BLaER1 treated with 17β-estradiol and CSF1 and Interleukin-3, amounts not matched to agents 10 nM and 100 nM (cell line): ENCODE measurements around the gene OOSP1.
A peak's percentile ranks its signal among the peaks of the same experiment; 100 is the strongest.
"Not testable (repeated sequence)": the region's sequence is repeated elsewhere in the genome, so short reads cannot be mapped to it uniquely, and the experiment has no call there.

Experiments
- H3K27ac ChIP-seq, 11 experiments: shearing (Covaris generic); formaldehyde crosslinking; 2 replicates each; pipeline ENCODE4 v1.8.1; 2022
- H3K27me3 ChIP-seq, 11 experiments: shearing (Covaris generic); formaldehyde crosslinking; 2 replicates each; pipeline ENCODE4 v1.8.1; 2022
- H3K36me3 ChIP-seq, 11 experiments: shearing (Covaris generic); formaldehyde crosslinking; 2 replicates each; pipeline ENCODE4 v1.8.1; 2022
- H3K4me1 ChIP-seq, 10 experiments: shearing (Covaris generic); formaldehyde crosslinking; 2 replicates each; pipeline ENCODE4 v1.8.1; 2022
- H3K4me2 ChIP-seq, 11 experiments: shearing (Covaris generic); formaldehyde crosslinking; 2 replicates each; pipeline ENCODE4 v1.8.1; 2022
- H3K4me3 ChIP-seq, 10 experiments: shearing (Covaris generic); formaldehyde crosslinking; 2 replicates each; pipeline ENCODE4 v1.8.1; 2022
- H3K9ac ChIP-seq, 11 experiments: shearing (Covaris generic); formaldehyde crosslinking; 2 replicates each; pipeline ENCODE4 v1.8.1; 2022
- H3K9me3 ChIP-seq, 11 experiments: shearing (Covaris generic); formaldehyde crosslinking; replicated peaks in 1 of 11; 2 replicates each; pipeline ENCODE4 v1.8.1; 2022
- H4K20me1 ChIP-seq, 11 experiments: shearing (Covaris generic); formaldehyde crosslinking; 2 replicates each; pipeline ENCODE4 v1.8.1; 2022
- Cebpa-rat ChIP-seq, 11 experiments: shearing (Covaris generic); IDR thresholded peaks; 2 replicates each; pipeline ENCODE4 v1.8.1; 2022

The OOSP1 gene, protein sequence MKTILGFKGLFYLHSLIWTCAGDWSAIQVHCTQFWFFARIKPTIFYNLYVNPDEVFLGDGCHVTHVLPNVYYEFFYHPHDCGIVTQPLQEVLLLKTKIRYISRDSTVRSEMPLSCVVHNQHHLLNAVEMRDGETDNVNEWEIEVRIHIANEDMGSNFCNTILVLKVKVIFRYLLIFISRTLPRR

DNA sequence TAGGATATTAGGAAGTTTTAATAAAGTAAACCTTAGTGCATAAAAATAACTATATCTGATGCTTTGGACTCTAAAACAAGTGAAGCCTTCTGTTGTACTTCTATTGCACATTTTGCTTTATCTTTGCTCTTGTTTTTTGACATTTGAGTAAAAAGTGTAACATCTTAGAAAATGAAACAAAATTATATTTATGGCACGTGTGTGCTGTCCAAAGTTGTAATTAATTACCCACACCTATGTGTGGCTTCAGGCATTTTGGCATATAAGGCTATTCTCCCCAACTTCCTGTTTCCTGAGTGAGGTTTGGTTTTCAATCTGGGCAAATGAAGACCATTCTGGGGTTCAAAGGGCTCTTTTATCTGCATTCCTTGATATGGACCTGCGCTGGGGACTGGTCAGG lies at the start of gene OOSP1:
OOSP1 (plus strand) TSS at position 301 of the 400 bp plus-strand sequence; CDS start at position 324, 23 bp downstream.
- no peak for TF ChIP-seq Cebpa-rat (IDR thresholded peaks at IDR 0.05)
- 0 out of 20 replicates have a peak, but pooled peaks cover 0 to 6% (median 0%) of the 10 kb centered on the region in 10 experiments for H3K4me1 ChIP-seq
- no peak within 1 kb of the TSS for H3K27ac ChIP-seq
- H3K4me3 ChIP-seq, result no peak within 1 kb of the TSS
- H3K27me3 ChIP-seq, result no peaks in the 10 kb centered on the region
- H3K4me2 ChIP-seq, result no peak within 1 kb of the TSS; a peak in 1 of 22 replicates
- no peak within 1 kb of the TSS for H3K9ac ChIP-seq
- H3K9me3 ChIP-seq, result no peaks in the 10 kb centered on the region; a peak in 1 of 22 replicates
- H4K20me1 ChIP-seq, result no peaks in the 10 kb centered on the region
- H3K36me3 ChIP-seq, result no peaks in the 10 kb centered on the region

DNA sequence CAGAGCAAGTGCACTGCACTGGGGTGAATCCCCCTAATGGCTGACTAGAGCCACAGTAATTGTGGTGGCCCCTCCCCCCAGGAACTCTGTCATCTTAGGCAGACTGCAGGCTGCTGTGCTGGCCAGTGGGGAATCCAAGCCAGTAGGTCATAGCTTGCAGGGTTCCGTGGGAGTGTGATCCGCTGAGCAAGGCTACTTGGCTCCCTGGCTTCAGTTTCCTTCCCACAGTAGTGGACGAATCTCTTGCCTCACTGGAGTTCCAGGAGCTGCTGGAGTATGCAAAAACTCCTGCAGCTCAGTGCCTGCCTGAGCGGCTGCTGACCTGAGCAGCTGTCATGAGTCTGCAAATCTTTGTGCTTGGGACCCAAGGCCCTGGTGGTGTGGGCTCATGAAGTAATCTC lies 46.5 kb upstream of the OOSP1 start:
- H3K4me1 ChIP-seq, result peaks cover 0 to 6% (median 0%) of the 10 kb centered on the region in 10 experiments; a peak in 2 of 20 replicates
- no peak overlapping the region for H3K4me3 ChIP-seq
- H3K4me2 ChIP-seq, result peak overlapping the region in 1 of 11 experiments; percentile 11; a peak in 1 of 22 replicates
- H3K36me3 ChIP-seq, result no peaks in the 10 kb centered on the region
- H3K27ac ChIP-seq, result no peak overlapping the region
- H3K9ac ChIP-seq, result no peak overlapping the region
- TF ChIP-seq Cebpa-rat (IDR thresholded peaks at IDR 0.05), result no peak
- H3K27me3 ChIP-seq, result no peaks in the 10 kb centered on the region
- H3K9me3 ChIP-seq, result peaks cover 31 to 49% (median 39%) of the 10 kb centered on the region in 11 experiments
- H4K20me1 ChIP-seq, result no peaks in the 10 kb centered on the region

DNA sequence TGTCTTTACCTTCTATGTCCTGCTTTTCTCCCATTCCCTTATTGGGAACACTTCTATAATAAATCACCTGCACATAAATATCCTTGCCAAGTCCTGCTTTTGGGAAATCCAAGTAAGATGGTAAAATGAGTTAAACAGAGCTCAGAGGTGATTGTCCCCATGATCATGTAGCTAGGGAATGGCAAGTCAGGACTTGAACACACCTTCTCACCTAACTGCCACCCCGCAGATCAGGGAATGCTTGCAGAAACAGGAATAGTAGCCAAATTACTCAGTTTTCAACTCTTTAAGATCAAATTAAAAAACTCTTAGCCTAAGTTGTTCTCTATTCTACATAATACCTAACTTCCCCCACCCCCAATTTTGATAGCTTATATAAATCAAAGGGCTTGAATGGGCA lies 43.6 kb upstream of the OOSP1 start:
- peaks cover 12 to 44% (median 20%) of the 10 kb centered on the region in 11 experiments for H3K9me3 ChIP-seq
- H3K4me1 ChIP-seq, result peaks cover 0 to 6% (median 0%) of the 10 kb centered on the region in 10 experiments; a peak in 3 of 20 replicates
- no peak overlapping the region for H3K4me3 ChIP-seq
- H3K27me3 ChIP-seq, result no peaks in the 10 kb centered on the region
- H3K27ac ChIP-seq, result no peak overlapping the region
- no peak for TF ChIP-seq Cebpa-rat (IDR thresholded peaks at IDR 0.05)
- no peak overlapping the region for H3K9ac ChIP-seq
- H4K20me1 ChIP-seq, result no peaks in the 10 kb centered on the region
- no peak overlapping the region for H3K4me2 ChIP-seq
- H3K36me3 ChIP-seq, result 0 out of 22 replicates have a peak, but pooled peaks cover 0 to 4% (median 0%) of the 10 kb centered on the region in 11 experiments

DNA sequence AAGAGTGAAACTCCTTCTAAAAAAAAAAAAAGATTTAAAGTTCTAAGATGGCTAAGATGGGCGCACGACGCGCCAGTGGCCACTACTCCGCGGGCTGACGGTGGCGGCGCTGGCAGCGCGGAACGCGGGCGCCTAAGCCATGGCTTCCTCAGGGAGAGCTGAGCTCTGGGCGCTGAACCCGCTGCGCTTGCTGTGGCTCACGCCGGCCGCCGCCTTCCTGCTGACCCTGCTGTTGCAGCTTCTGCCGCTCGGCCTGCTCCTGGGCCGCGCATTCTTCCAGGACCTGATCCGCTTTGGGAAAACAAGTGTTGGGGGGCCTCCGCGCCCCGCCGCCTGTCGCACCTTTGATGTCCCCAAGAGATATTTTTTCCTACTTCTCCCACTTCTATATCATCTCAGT lies 40.2 kb upstream of the OOSP1 start:
- 0 out of 22 replicates have a peak, but pooled peaks cover 0 to 4% (median 0%) of the 10 kb centered on the region in 11 experiments for H3K36me3 ChIP-seq
- H3K9ac ChIP-seq, result no peak overlapping the region
- H3K4me1 ChIP-seq, result peaks cover 0 to 21% (median 3%) of the 10 kb centered on the region in 10 experiments; a peak in 9 of 20 replicates
- no peaks in the 10 kb centered on the region for H4K20me1 ChIP-seq
- no peak overlapping the region for H3K4me2 ChIP-seq
- H3K27ac ChIP-seq, result no peak overlapping the region
- peaks cover 0 to 24% (median 9%) of the 10 kb centered on the region in 11 experiments; a peak in 14 of 22 replicates for H3K9me3 ChIP-seq
- no peak overlapping the region for H3K4me3 ChIP-seq
- no peak for TF ChIP-seq Cebpa-rat (IDR thresholded peaks at IDR 0.05)
- no peaks in the 10 kb centered on the region for H3K27me3 ChIP-seq

DNA sequence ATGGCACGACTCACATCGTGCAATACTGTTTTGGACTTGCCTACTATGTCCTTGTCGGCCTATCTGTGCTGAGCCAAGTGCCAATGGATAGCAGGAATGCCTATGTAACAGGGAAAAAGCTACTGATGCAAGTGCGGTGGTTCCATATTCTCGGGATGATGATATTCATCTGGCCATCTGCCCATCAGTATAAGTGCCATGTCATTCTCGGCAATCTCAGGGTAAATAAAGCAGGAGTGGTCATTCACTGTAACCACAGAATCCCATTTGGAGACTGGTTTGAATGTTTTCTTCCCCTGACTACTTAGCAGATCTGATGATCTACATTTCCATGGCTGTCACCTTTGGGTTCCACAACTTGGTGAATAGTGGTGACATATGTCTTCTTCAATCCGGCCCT lies 39.6 kb upstream of the OOSP1 start:
- no peak for TF ChIP-seq Cebpa-rat (IDR thresholded peaks at IDR 0.05)
- peaks cover 0 to 24% (median 9%) of the 10 kb centered on the region in 11 experiments; a peak in 14 of 22 replicates for H3K9me3 ChIP-seq
- no peak overlapping the region for H3K4me2 ChIP-seq
- peaks cover 0 to 21% (median 3%) of the 10 kb centered on the region in 10 experiments; a peak in 9 of 20 replicates for H3K4me1 ChIP-seq
- no peak overlapping the region for H3K9ac ChIP-seq
- H3K27ac ChIP-seq, result no peak overlapping the region
- no peaks in the 10 kb centered on the region for H4K20me1 ChIP-seq
- 0 out of 22 replicates have a peak, but pooled peaks cover 0 to 4% (median 0%) of the 10 kb centered on the region in 11 experiments for H3K36me3 ChIP-seq
- no peaks in the 10 kb centered on the region for H3K27me3 ChIP-seq
- H3K4me3 ChIP-seq, result no peak overlapping the region

DNA sequence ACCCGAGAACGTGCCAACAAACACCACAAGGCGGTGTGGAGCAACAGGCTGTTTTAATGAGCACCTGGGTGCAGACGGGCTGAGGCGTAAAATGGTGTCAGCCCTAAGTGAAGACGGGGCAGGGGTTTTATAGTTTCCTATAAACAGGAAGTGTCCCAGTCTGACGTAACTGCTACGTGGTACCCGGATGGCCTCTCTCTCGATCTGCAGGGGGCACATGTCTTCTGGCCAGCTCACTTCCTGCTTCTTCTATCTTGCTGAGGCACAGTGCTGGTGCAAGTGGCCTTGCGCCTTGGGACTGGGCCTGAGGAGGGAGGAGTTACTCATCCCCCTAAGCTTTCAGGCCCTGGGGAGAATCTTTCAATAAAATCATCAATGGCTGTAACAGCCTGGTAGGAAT lies 38.7 kb upstream of the OOSP1 start:
- Histone ChIP-seq H3K27ac (no peak overlapping the region), H3K36me3 (0 out of 22 replicates have a peak, but pooled peaks cover 0 to 4% (median 0%) of the 10 kb centered on the region in 11 experiments), H3K4me3 (no peak overlapping the region), H3K9ac (no peak overlapping the region), H3K27me3 (no peaks in the 10 kb centered on the region), H3K4me1 (peaks cover 0 to 21% (median 3%) of the 10 kb centered on the region in 10 experiments; a peak in 9 of 20 replicates), H3K4me2 (peak overlapping the region in 1 of 11 experiments; percentile 17; a peak in 1 of 22 replicates), H4K20me1 (no peaks in the 10 kb centered on the region), H3K9me3 (peaks cover 0 to 24% (median 9%) of the 10 kb centered on the region in 11 experiments; a peak in 14 of 22 replicates)
- no peak for TF ChIP-seq Cebpa-rat (IDR thresholded peaks at IDR 0.05)

DNA sequence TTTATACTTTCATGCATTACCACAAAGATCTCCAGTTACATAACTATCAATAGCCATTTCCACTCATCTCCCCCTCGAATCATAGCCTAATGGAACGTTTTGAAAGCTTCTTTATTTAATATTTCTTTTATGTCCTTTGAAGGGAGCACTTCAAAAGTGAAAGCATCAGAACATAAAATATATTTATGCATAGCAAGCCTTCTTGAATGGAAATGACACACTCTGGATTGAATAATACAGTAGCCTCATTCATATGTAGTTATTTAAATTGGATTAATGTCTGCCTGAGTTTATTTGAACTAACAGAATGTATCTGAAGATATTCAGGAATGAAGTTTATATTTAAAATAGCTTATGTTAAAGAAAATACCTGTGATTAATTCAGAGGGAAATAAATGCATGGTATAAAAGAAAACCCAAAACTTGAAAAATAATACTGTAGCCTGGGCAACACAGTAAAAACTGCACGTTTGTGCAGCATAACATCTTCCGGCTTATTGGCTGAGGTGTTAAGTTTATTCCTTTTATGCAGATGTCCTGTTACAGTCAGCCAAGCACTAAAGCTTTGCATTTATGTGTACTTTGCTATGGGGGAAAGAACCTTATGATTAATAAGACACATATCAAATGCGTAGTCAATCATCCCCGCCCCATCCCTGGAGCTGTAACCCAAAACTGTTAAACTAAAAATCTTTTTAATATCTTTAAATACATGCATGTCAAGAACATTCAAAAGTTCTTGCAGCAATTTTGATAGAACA lies 37.7 kb upstream of the OOSP1 start:
- Histone ChIP-seq H3K9ac (no peak overlapping the region), H4K20me1 (no peaks in the 10 kb centered on the region), H3K9me3 (peaks cover 0 to 34% (median 11%) of the 10 kb centered on the region in 11 experiments; a peak in 14 of 22 replicates), H3K27me3 (no peaks in the 10 kb centered on the region), H3K4me2 (peak overlapping the region in 3 of 11 experiments; percentile 16 to 32 (median 25); a peak in 3 of 22 replicates), H3K4me3 (no peak overlapping the region), H3K36me3 (0 out of 22 replicates have a peak, but pooled peaks cover 0 to 4% (median 0%) of the 10 kb centered on the region in 11 experiments), H3K4me1 (peaks cover 0 to 21% (median 3%) of the 10 kb centered on the region in 10 experiments; a peak in 9 of 20 replicates), H3K27ac (no peak overlapping the region)
- no peak for TF ChIP-seq Cebpa-rat (IDR thresholded peaks at IDR 0.05)

DNA sequence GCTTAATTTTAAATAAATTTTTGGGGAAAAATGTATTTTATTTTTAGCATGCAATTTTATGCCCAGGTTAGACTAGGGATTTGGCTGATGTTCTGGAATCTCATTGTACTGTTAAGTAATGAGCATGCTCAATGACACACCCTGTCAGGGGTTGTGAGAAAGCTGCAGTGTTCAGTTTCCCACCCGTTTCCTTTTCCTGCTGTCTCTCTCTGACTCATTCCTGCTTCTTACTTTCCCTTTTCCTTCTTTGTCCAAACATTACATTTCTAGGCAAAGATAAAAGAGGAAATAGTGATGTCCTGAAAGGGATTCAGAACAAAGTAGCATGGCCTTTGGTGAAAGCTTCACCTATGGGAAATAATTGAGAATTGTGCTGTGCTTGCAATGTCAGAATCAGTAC lies 36.9 kb upstream of the OOSP1 start:
- Histone ChIP-seq H3K9ac (no peak overlapping the region), H3K4me1 (peaks cover 0 to 21% (median 3%) of the 10 kb centered on the region in 10 experiments; a peak in 9 of 20 replicates), H3K4me3 (no peak overlapping the region)

DNA sequence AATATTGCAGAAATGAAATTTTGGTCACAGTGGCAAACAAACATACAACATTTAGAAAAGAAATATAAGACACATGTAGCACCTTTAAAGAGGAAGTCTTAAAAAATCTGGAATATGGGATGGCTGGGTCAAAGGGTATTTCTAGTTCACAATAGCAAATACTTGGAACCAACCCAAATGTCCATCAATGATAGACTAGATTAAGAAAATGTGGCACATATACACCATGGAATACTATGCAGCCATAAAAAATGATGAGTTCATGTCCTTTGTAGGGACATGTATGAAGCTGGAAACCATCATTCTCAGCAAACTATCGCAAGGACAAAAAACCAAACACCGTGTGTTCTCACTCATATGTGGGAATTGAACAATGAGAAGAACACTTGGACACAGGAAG lies 34.7 kb upstream of the OOSP1 start:
- not testable (repeated sequence) for H3K27ac ChIP-seq, H3K36me3 ChIP-seq, H3K4me3 ChIP-seq, H3K4me2 ChIP-seq, H3K27me3 ChIP-seq, H3K9ac ChIP-seq, H4K20me1 ChIP-seq
- Histone ChIP-seq H3K9me3 (peaks cover 0 to 30% (median under 1%) of the 10 kb centered on the region in 11 experiments; a peak in 6 of 22 replicates), H3K4me1 (peaks cover 0 to 21% (median 3%) of the 10 kb centered on the region in 10 experiments; a peak in 9 of 20 replicates)

More for the DNA sequence above, 36.9 kb upstream of the OOSP1 start:
- H3K36me3 ChIP-seq, result 0 out of 22 replicates have a peak, but pooled peaks cover 0 to 4% (median 0%) of the 10 kb centered on the region in 11 experiments
- TF ChIP-seq Cebpa-rat (IDR thresholded peaks at IDR 0.05), result no peak
- no peak overlapping the region for H3K27ac ChIP-seq
- no peaks in the 10 kb centered on the region for H3K27me3 ChIP-seq
- no peaks in the 10 kb centered on the region for H4K20me1 ChIP-seq
- peaks cover 0 to 34% (median 11%) of the 10 kb centered on the region in 11 experiments; a peak in 14 of 22 replicates for H3K9me3 ChIP-seq
- H3K4me2 ChIP-seq, result peak overlapping the region in 4 of 11 experiments; percentile 16 to 35 (median 28); a peak in 6 of 22 replicates
